ENCODE data around the gene VHLL.
"Not testable (repeated sequence)": the region's sequence is repeated elsewhere in the genome, so short reads cannot be mapped to it uniquely, and the experiment has no call there.

- TF ChIP-seq CTCF, POLR2AphosphoS5 (IDR thresholded peaks at IDR 0.05): not testable (repeated sequence)
Observed at GRCh38 chr1:156323179-156323578, 24.1 kb upstream of the VHLL start.

Data from stomach (tissue), 4 donors.